ENCODE results near the gene MS4A10.

The MS4A10 gene

DNA sequence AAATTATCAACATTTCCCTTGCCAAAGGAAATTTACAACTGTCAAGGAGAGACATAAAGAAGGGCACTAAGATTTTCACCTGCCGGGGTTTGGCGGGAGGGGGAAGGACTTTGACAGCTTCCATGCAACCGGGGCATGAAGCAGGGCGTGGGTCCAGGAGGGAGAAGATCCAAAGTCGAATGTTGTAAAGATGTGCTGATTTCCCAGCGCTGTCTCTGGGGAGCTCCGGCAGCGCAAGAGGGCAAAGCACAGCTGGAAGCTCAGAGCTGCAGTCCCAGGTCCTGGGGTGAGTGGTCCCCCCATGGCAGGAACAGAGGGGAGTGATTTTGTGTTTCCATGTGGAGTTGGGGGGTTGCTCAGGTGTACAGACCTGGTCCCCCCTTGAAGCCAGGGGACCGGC is at the start of gene MS4A10:
TSS of gene MS4A10 (plus strand) at position 198 of the 400 bp plus-strand sequence. CDS start 5,003 bp downstream, outside the sequence.
- no peaks in the 10 kb centered on the region for H3K4me1 ChIP-seq (ENCODE audit: control insufficient read depth in 1 of 2, insufficient read depth in 1 of 2, low read depth in 1 of 2, low read length in 1 of 2)
- H3K9me3 ChIP-seq: no peaks in the 10 kb centered on the region
- TF ChIP-seq, protein P1, sequence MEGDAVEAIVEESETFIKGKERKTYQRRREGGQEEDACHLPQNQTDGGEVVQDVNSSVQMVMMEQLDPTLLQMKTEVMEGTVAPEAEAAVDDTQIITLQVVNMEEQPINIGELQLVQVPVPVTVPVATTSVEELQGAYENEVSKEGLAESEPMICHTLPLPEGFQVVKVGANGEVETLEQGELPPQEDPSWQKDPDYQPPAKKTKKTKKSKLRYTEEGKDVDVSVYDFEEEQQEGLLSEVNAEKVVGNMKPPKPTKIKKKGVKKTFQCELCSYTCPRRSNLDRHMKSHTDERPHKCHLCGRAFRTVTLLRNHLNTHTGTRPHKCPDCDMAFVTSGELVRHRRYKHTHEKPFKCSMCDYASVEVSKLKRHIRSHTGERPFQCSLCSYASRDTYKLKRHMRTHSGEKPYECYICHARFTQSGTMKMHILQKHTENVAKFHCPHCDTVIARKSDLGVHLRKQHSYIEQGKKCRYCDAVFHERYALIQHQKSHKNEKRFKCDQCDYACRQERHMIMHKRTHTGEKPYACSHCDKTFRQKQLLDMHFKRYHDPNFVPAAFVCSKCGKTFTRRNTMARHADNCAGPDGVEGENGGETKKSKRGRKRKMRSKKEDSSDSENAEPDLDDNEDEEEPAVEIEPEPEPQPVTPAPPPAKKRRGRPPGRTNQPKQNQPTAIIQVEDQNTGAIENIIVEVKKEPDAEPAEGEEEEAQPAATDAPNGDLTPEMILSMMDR (IDR thresholded peaks at IDR 0.05): no peak
- H3K27ac ChIP-seq: no peak within 1 kb of the TSS
- no peaks in the 10 kb centered on the region for H3K36me3 ChIP-seq
- H3K27me3 ChIP-seq: peaks cover 5% of the 10 kb centered on the region
- H3K4me3 ChIP-seq (ENCODE audit: low read depth in 1 of 2, low read length in 1 of 2): no peak within 1 kb of the TSS

DNA sequence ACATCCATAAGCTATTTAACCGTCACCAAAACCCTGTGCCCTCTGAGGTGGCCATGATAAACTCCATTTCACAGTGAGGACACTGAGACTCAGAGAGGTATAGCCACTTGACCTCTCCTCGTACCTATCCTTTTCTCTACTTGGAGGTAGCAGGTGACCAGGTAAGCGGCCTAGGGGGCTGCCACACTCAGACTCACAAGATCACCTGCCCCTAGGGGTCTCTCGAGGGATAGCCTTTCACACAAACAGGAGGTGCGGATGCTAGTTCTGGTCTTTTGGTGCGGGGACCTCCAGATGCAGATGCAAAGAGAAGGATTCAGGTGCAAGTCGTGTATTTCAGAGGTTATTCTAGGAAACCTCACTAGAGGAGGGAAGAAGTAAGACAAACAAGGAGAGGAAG is 46.0 kb upstream of the MS4A10 start:
- Histone ChIP-seq H3K36me3 (no peaks in the 10 kb centered on the region), H3K4me3 (ENCODE audit: low read depth in 1 of 2, low read length in 1 of 2) (no peak overlapping the region), H3K4me1 (ENCODE audit: control insufficient read depth in 1 of 2, insufficient read depth in 1 of 2, low read depth in 1 of 2, low read length in 1 of 2) (no peaks in the 10 kb centered on the region), H3K9me3 (no peaks in the 10 kb centered on the region), H3K27ac (no peak overlapping the region), H3K27me3 (no peaks in the 10 kb centered on the region)
- TF ChIP-seq, protein P1 (IDR thresholded peaks at IDR 0.05): no peak

DNA sequence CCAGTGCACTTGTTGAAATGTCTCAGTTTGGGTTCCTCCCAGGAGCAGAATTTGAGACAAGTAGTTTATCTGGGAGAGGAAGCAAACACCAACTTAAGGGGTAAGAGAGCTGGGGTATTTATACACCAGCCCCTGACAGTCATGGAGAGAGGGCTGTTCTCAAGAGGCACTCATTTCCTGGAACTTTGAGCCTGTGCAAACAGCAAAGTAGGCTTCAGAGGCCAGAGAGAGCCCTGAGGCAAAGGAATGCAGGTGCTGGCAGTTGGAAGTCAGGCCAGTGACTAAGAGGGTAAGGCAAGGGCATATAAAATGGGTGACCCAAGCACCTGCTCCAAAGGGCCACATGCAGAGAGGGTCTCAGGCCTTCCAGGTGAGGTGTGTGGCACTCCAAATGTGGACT is 44.6 kb upstream of the MS4A10 start:
- TF ChIP-seq, protein P1 (IDR thresholded peaks at IDR 0.05): no peak
- no peaks in the 10 kb centered on the region for H3K4me1 ChIP-seq (ENCODE audit: control insufficient read depth in 1 of 2, insufficient read depth in 1 of 2, low read depth in 1 of 2, low read length in 1 of 2)
- no peaks in the 10 kb centered on the region for H3K9me3 ChIP-seq
- H3K27me3 ChIP-seq: no peaks in the 10 kb centered on the region
- no peak overlapping the region for H3K4me3 ChIP-seq (ENCODE audit: low read depth in 1 of 2, low read length in 1 of 2)
- H3K36me3 ChIP-seq: no peaks in the 10 kb centered on the region
- no peak overlapping the region for H3K27ac ChIP-seq

DNA sequence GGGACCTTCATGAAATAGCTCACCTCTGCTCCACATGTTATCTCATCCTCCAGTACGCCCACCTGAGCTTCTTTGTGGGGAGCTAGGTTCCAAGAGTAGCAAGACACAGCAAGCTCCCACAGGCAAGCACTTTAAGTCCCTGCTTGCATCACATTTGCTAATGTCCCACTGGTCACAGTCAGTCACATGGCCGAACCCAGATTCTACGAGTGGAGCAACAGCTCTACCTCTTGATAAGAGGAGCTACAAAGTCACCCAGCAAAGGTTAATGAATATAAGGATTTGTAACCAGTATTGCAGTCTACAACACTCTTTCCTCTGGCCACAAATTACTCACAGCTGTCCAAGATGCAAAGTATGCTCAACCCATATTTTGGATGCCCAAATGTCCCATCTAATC is 43.7 kb upstream of the MS4A10 start:
- H3K27me3 ChIP-seq: no peaks in the 10 kb centered on the region
- no peak overlapping the region for H3K4me3 ChIP-seq (ENCODE audit: low read depth in 1 of 2, low read length in 1 of 2)
- TF ChIP-seq, protein P1 (IDR thresholded peaks at IDR 0.05): no peak

DNA sequence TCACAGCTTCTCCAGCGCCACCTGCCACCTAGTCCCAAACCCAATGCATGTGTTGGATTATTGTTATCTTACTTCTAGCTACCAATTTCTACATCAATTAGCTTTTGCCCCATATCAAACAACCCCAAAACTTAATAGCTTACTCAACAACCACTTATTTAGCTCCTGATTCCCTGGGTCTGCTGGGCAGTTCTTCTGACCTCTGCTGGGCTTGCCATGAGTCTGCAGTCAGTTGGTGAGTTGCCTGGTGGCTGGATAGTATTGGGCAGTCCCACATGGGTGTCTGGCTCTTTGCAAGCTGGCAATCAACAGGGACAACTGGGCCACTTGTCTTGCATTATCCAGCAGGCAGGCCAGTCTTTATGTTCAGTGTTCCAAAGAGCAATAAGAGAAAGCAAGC is 42.1 kb upstream of the MS4A10 start:
- Histone ChIP-seq H3K4me1 (ENCODE audit: control insufficient read depth in 1 of 2, insufficient read depth in 1 of 2, low read depth in 1 of 2, low read length in 1 of 2) (no peaks in the 10 kb centered on the region), H3K4me3 (ENCODE audit: low read depth in 1 of 2, low read length in 1 of 2) (no peak overlapping the region), H3K27ac (no peak overlapping the region), H3K27me3 (no peaks in the 10 kb centered on the region), H3K9me3 (no peaks in the 10 kb centered on the region), H3K36me3 (no peaks in the 10 kb centered on the region)
- TF ChIP-seq, protein P1 (IDR thresholded peaks at IDR 0.05): no peak

More for the DNA sequence above, 43.7 kb upstream of the MS4A10 start:
- H3K4me1 ChIP-seq (ENCODE audit: control insufficient read depth in 1 of 2, insufficient read depth in 1 of 2, low read depth in 1 of 2, low read length in 1 of 2): no peaks in the 10 kb centered on the region
- H3K27ac ChIP-seq: no peak overlapping the region
- H3K9me3 ChIP-seq: no peaks in the 10 kb centered on the region
- H3K36me3 ChIP-seq: no peaks in the 10 kb centered on the region

DNA sequence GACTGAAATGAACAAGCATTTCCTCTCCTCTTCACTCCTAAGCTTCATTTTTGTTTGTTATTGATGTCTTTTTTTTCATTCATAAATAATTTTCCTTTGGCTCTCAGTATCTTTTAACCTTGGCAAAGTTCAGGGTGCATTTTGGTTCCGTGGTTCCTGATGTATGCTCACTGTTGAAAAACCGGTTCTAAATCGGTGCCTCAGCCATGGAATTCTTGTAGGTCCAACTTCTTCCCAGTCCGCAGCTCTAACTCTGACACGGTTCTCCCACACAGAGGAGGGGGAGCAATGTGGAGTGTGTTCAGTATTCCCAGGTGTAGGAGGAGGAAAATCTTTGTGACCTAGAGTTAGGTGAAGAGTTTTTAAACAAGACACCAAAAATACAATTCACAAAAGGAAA is 41.0 kb upstream of the MS4A10 start:
- Histone ChIP-seq H3K36me3 (no peaks in the 10 kb centered on the region), H3K4me3 (ENCODE audit: low read depth in 1 of 2, low read length in 1 of 2) (no peak overlapping the region), H3K27me3 (no peaks in the 10 kb centered on the region), H3K9me3 (no peaks in the 10 kb centered on the region), H3K4me1 (ENCODE audit: control insufficient read depth in 1 of 2, insufficient read depth in 1 of 2, low read depth in 1 of 2, low read length in 1 of 2) (no peaks in the 10 kb centered on the region), H3K27ac (no peak overlapping the region)
- TF ChIP-seq, protein P1 (IDR thresholded peaks at IDR 0.05): no peak

Data from neutrophil (primary cell).